Measurements from ENCODE around the gene FKRP. TPM values are rescaled to one million over a fixed set of nuclear protein-coding genes. Genes with fewer than 3 reads are reported as not detected.

Gene FKRP
- total RNA-seq, 6 experiments from 2014 or later: 31.4 to 36.8 (median 33.2) TPM

DNA sequence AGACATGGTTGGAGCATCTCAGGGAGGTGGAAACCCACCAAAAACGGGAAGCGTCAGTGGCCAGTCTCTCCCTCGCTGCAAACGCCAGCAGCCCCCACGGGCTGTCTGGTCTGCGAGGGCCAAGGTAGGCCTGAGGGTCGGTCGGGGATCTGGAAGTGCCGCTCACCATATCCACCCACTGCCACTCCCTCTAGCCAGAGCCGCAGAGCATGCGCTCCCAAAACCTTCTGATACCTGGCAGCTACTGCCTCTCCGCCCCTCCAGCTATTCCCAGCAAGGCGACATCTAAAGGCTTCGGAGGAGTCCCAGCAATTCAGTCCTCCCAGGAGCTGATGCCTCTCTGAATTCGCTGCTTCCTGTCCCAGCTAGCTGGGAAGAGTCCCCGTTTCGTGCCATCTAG lies 4.4 kb upstream of the FKRP start:
- Mint-ChIP-seq H3K27ac (no peak overlapping the region), H3K27me3 (ENCODE audit: insufficient read depth) (no peaks in the 10 kb centered on the region; the same call in 1 of the 2 replicates), H3K4me3 (no peak overlapping the region), H3K36me3 (ENCODE audit: low read depth) (0 out of 2 replicates have a peak, but pooled peaks cover 4% of the 10 kb centered on the region), H3K4me1 (ENCODE audit: low read depth) (peaks cover 48% of the 10 kb centered on the region), H3K9me3 (no peaks in the 10 kb centered on the region)
- TF ChIP-seq, protein P1, sequence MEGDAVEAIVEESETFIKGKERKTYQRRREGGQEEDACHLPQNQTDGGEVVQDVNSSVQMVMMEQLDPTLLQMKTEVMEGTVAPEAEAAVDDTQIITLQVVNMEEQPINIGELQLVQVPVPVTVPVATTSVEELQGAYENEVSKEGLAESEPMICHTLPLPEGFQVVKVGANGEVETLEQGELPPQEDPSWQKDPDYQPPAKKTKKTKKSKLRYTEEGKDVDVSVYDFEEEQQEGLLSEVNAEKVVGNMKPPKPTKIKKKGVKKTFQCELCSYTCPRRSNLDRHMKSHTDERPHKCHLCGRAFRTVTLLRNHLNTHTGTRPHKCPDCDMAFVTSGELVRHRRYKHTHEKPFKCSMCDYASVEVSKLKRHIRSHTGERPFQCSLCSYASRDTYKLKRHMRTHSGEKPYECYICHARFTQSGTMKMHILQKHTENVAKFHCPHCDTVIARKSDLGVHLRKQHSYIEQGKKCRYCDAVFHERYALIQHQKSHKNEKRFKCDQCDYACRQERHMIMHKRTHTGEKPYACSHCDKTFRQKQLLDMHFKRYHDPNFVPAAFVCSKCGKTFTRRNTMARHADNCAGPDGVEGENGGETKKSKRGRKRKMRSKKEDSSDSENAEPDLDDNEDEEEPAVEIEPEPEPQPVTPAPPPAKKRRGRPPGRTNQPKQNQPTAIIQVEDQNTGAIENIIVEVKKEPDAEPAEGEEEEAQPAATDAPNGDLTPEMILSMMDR (IDR thresholded peaks at IDR 0.05): no peak
- DNase-seq: no peak

DNA sequence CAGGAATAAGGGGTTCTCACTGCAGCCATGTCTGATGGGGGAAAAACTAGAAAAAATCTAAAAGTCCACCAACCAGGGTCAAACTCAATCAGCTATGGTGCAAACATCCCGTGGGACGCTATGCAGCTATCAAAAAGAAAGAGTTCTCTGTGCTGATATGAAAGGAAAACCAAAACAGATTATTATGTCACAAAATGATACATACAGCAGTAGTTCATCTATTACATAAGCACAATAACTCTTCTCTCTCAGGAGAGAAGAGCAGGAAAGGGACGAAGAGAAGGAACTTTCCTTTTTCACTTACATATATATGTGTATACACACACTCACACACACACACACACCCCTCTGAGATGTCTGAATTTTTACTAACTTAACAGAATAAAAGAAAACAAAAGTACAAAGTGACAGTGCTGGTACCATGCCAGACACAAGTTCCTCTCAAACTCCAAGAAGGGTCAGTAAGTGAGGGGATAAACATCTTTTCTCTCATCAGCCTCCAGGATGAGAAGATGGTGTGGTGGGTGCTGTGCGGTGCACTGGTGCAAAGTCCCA lies 2.9 kb upstream of the FKRP start:
- DNase-seq: no peak
- TF ChIP-seq, protein P1 (IDR thresholded peaks at IDR 0.05): no peak
- Mint-ChIP-seq H3K27me3 (ENCODE audit: insufficient read depth) (no peaks in the 10 kb centered on the region; the same call in 1 of the 2 replicates), H3K4me3 (no peak overlapping the region; the same call in 1 of the 2 replicates), H3K36me3 (ENCODE audit: low read depth) (0 out of 2 replicates have a peak, but pooled peaks cover 4% of the 10 kb centered on the region), H3K4me1 (ENCODE audit: low read depth) (peaks cover 53% of the 10 kb centered on the region), H3K27ac (no peak overlapping the region), H3K9me3 (no peaks in the 10 kb centered on the region)

DNA sequence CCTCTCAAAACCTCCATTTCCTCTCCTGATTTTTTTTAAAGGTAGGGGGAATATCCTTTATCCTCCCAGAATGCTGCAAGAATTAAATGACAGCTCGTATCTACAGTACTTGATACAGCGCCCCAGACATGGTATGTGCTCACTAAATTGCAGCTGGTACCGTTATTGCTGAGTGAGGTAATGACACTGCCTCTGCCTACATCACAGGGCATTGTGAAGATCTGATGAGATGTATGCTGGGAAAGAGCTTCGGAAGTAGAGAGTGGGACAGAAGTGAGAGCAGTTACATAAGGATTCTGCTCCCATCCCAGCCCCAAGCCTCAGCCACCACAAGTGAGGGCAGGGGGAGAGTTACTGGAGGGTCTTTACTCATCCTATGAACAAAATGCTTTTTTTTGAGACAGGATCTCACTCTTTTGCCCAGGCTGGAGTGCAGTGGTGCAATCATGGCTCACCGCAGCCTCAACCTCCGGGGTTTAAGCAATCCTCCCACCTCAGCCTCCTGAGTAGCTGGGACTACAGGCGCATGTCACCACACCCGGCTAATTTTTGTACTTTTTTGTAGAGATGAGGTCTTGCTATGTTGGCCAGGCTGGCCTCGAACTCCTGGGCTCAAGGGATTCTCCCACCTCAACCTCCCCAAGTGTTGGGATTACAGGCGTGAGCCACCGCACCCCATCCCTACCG lies 1.7 kb upstream of the FKRP start:
- DNase-seq: no peak
- no peaks in the 10 kb centered on the region; the same call in 1 of the 2 replicates for H3K27me3 Mint-ChIP-seq (ENCODE audit: insufficient read depth)
- peaks cover 53% of the 10 kb centered on the region for H3K4me1 Mint-ChIP-seq (ENCODE audit: low read depth)
- no peaks in the 10 kb centered on the region for H3K9me3 Mint-ChIP-seq
- H3K4me3 Mint-ChIP-seq: peak overlapping the region; percentile 96
- no peak overlapping the region for H3K27ac Mint-ChIP-seq
- TF ChIP-seq, protein P1 (IDR thresholded peaks at IDR 0.05): no peak
- 0 out of 2 replicates have a peak, but pooled peaks cover 4% of the 10 kb centered on the region for H3K36me3 Mint-ChIP-seq (ENCODE audit: low read depth)

DNA sequence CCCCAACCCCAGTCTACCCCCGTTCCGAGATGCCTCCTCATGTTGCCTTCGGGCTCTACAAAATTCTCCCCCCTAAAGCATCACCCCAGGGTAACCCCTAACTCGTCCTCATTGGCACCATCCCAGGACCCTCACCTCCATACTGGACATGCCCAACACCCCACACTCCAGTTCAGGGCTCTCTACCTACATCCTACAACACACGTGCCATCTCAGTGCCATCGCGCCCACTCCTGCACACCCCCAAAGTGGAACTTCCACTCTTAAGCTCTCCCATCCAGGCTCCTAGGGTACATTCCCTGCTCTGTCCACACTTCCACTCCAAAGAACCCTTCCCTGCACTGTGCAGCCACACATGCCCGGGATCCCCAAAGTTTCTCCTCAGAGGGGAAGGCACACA lies 827 bp upstream of the FKRP start:
- Mint-ChIP-seq H3K9me3 (no peaks in the 10 kb centered on the region), H3K36me3 (ENCODE audit: low read depth) (peaks cover 2% of the 10 kb centered on the region; the same call in 1 of the 2 replicates), H3K27me3 (ENCODE audit: insufficient read depth) (no peaks in the 10 kb centered on the region; the same call in 1 of the 2 replicates), H3K4me1 (ENCODE audit: low read depth) (peaks cover 47% of the 10 kb centered on the region), H3K27ac (peak overlapping the region; percentile 82), H3K4me3 (peak overlapping the region; percentile 96)
- DNase-seq: no peak
- TF ChIP-seq, protein P1 (IDR thresholded peaks at IDR 0.05): no peak

DNA sequence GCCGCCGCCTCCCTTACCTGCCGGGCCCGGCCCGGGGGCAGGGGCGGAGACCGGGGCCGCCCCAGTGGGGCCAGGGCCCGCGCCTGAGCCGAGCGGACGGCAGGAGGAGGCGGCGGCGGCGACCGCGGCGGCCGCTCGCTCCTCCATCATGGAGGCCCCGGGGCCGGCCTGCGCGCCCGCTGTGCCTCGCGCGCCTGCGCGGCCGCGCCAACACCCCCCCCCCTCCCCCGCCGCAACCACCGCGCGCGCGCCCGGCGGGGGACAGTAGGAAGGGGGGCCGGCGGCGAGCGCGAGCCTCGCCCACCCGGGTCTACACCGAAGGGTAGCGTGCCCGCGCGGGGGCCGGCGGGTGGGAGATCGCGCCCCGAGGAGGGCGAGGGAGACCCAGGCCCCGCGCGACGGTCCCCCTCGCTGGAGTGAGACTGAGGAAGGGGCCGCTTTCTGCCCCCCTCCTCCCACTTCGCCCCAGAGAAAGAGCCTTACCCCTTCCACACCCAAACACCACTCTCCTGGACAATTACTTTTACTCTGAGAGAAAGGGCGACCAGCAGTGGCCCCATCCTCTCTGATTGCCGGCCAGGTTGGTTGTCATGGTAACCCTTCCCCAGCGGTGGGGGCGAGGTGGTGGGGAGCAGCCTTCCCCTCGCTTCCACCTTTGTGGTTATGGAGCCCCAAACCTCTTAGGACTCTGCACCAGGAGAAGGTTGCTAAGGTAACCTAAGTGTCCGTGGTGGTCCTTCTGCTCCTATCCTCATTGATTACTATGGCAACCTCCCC lies 612 bp downstream of the FKRP start, which contains the start of gene STRN4:
TSS of gene STRN4 (minus strand) at position 170 of the 777 bp plus-strand sequence. CDS start at position 150, 20 bp downstream.
- Mint-ChIP-seq H3K4me3 (peak within 1 kb of the TSS; percentile 96), H3K4me1 (ENCODE audit: low read depth) (peaks cover 36% of the 10 kb centered on the region), H3K27me3 (ENCODE audit: insufficient read depth) (no peaks in the 10 kb centered on the region; the same call in 1 of the 2 replicates), H3K27ac (peak within 1 kb of the TSS; percentile 90), H3K36me3 (ENCODE audit: low read depth) (peaks cover 4% of the 10 kb centered on the region; the same call in 1 of the 2 replicates), H3K9me3 (no peaks in the 10 kb centered on the region)
- no peak for DNase-seq
- TF ChIP-seq, protein P1 (IDR thresholded peaks at IDR 0.05): no peak

All from HFFc6 (cell line).